ENCODE results near the gene CUBN. TPM values are rescaled to one million over a fixed set of nuclear protein-coding genes. Genes with fewer than 3 reads are reported as not detected.

Gene CUBN
- total RNA-seq, 1 experiment from 2014 or later: 0.46 TPM

GRCh38 chr10:16993186-16993585, 136.4 kb downstream of the CUBN start:
- Mint-ChIP-seq H3K27ac (no peak overlapping the region), H3K4me3 (no peak overlapping the region), H3K36me3 (no peaks in the 10 kb centered on the region), H3K27me3 (ENCODE audit: low read depth) (no peaks in the 10 kb centered on the region), H3K4me1 (peaks cover 19% of the 10 kb centered on the region), H3K9me3 (peaks cover 3% of the 10 kb centered on the region)
- TF ChIP-seq GRHL2 (CRISPR knock-in tag; IDR thresholded peaks at IDR 0.05; ENCODE audit: insufficient replicate concordance, severe bottlenecking) (no peak), ZSCAN18 (CRISPR knock-in tag; IDR thresholded peaks at IDR 0.05) (no peak), OVOL2 (CRISPR knock-in tag; IDR thresholded peaks at IDR 0.05; ENCODE audit: borderline replicate concordance) (no peak), ZNF232 (CRISPR knock-in tag; IDR thresholded peaks at IDR 0.05) (no peak), ZNF671 (CRISPR knock-in tag; IDR thresholded peaks at IDR 0.05) (no peak), SMAD4 (CRISPR knock-in tag; IDR thresholded peaks at IDR 0.05) (no peak), E2F5 (CRISPR knock-in tag; IDR thresholded peaks at IDR 0.05) (no peak), IRF1 (CRISPR knock-in tag; IDR thresholded peaks at IDR 0.05) (no peak), ZBTB43 (CRISPR knock-in tag; IDR thresholded peaks at IDR 0.05) (no peak), ZNF423 (CRISPR knock-in tag; IDR thresholded peaks at IDR 0.05) (no peak), NFE2L1 (CRISPR knock-in tag; IDR thresholded peaks at IDR 0.05) (no peak), ZNF138 (CRISPR knock-in tag; conservative IDR thresholded peaks at IDR 0.05) (no peak)
- TF ChIP-seq, protein P1, sequence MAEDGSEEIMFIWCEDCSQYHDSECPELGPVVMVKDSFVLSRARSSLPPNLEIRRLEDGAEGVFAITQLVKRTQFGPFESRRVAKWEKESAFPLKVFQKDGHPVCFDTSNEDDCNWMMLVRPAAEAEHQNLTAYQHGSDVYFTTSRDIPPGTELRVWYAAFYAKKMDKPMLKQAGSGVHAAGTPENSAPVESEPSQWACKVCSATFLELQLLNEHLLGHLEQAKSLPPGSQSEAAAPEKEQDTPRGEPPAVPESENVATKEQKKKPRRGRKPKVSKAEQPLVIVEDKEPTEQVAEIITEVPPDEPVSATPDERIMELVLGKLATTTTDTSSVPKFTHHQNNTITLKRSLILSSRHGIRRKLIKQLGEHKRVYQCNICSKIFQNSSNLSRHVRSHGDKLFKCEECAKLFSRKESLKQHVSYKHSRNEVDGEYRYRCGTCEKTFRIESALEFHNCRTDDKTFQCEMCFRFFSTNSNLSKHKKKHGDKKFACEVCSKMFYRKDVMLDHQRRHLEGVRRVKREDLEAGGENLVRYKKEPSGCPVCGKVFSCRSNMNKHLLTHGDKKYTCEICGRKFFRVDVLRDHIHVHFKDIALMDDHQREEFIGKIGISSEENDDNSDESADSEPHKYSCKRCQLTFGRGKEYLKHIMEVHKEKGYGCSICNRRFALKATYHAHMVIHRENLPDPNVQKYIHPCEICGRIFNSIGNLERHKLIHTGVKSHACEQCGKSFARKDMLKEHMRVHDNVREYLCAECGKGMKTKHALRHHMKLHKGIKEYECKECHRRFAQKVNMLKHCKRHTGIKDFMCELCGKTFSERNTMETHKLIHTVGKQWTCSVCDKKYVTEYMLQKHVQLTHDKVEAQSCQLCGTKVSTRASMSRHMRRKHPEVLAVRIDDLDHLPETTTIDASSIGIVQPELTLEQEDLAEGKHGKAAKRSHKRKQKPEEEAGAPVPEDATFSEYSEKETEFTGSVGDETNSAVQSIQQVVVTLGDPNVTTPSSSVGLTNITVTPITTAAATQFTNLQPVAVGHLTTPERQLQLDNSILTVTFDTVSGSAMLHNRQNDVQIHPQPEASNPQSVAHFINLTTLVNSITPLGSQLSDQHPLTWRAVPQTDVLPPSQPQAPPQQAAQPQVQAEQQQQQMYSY (CRISPR knock-in tag; IDR thresholded peaks at IDR 0.05): no peak
- POLR2A ChIA-PET: no interaction called here
- ATAC-seq (no peak), DNase-seq (ENCODE audit: low spot score) (no peak)
- CTCF ChIA-PET: no interaction called here

DNA sequence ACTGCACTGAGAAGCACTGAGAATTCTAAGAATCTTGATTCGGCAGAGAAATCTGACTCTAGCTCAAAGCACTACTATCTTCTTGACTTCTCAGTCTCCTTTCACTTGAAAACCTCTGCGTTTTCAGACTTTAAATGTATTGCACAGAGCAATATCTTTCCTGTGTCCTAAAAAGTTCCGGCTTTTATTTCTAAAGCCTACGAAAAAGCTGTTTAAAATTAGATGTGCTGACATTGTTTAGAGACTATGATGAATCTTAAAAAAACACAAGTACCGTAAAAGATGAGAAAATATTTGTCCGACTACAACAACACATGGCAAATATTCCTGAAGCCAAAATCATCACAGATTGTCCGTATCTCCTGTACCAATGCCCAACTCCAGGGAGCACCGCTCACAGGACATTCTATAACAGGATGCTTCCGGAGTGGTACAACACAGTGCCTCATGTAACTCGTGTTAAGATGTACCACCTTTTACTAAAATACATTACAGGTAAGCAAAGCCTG, 136.9 kb downstream of the CUBN start:
- DNase-seq (ENCODE audit: low spot score) (no peak), ATAC-seq (no peak)
- Mint-ChIP-seq H3K4me3 (no peak overlapping the region), H3K36me3 (no peaks in the 10 kb centered on the region), H3K27ac (no peak overlapping the region), H3K9me3 (peaks cover 3% of the 10 kb centered on the region), H3K27me3 (ENCODE audit: low read depth) (no peaks in the 10 kb centered on the region), H3K4me1 (peaks cover 19% of the 10 kb centered on the region)
- CTCF ChIA-PET: no interaction called here
- POLR2A ChIA-PET: no interaction called here
- TF ChIP-seq TEAD1 (CRISPR knock-in tag; IDR thresholded peaks at IDR 0.05): no peak
- TF ChIP-seq, protein P2, sequence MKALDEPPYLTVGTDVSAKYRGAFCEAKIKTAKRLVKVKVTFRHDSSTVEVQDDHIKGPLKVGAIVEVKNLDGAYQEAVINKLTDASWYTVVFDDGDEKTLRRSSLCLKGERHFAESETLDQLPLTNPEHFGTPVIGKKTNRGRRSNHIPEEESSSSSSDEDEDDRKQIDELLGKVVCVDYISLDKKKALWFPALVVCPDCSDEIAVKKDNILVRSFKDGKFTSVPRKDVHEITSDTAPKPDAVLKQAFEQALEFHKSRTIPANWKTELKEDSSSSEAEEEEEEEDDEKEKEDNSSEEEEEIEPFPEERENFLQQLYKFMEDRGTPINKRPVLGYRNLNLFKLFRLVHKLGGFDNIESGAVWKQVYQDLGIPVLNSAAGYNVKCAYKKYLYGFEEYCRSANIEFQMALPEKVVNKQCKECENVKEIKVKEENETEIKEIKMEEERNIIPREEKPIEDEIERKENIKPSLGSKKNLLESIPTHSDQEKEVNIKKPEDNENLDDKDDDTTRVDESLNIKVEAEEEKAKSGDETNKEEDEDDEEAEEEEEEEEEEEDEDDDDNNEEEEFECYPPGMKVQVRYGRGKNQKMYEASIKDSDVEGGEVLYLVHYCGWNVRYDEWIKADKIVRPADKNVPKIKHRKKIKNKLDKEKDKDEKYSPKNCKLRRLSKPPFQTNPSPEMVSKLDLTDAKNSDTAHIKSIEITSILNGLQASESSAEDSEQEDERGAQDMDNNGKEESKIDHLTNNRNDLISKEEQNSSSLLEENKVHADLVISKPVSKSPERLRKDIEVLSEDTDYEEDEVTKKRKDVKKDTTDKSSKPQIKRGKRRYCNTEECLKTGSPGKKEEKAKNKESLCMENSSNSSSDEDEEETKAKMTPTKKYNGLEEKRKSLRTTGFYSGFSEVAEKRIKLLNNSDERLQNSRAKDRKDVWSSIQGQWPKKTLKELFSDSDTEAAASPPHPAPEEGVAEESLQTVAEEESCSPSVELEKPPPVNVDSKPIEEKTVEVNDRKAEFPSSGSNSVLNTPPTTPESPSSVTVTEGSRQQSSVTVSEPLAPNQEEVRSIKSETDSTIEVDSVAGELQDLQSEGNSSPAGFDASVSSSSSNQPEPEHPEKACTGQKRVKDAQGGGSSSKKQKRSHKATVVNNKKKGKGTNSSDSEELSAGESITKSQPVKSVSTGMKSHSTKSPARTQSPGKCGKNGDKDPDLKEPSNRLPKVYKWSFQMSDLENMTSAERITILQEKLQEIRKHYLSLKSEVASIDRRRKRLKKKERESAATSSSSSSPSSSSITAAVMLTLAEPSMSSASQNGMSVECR (CRISPR knock-in tag; IDR thresholded peaks at IDR 0.05; ENCODE audit: borderline replicate concordance): no peak
- TF ChIP-seq ATF6 (CRISPR knock-in tag; IDR thresholded peaks at IDR 0.05): no peak
- no peak for TF ChIP-seq ZNF232 (CRISPR knock-in tag; IDR thresholded peaks at IDR 0.05)
- TF ChIP-seq MYBL2 (CRISPR knock-in tag; IDR thresholded peaks at IDR 0.05): no peak
- TF ChIP-seq CREM (CRISPR knock-in tag; IDR thresholded peaks at IDR 0.05): no peak
- no peak for TF ChIP-seq GRHL2 (CRISPR knock-in tag; IDR thresholded peaks at IDR 0.05; ENCODE audit: insufficient replicate concordance, severe bottlenecking)
- no peak for TF ChIP-seq IRF1 (CRISPR knock-in tag; IDR thresholded peaks at IDR 0.05)
- TF ChIP-seq ZNF423 (CRISPR knock-in tag; IDR thresholded peaks at IDR 0.05): no peak

Measured in WTC11 (cell line).